Measurements from ENCODE around the gene CEACAM21.

CEACAM21 gene

GRCh38 chr19:41617941-41618730 lies 42.2 kb downstream of the CEACAM21 start:
- no peaks in the 10 kb centered on the region for H3K9me3 ChIP-seq (ENCODE audit: control insufficient read depth, insufficient read depth, low read depth, low read length)
- CTCF ChIA-PET = interaction anchor here (2.2 kb wide), 1 partner anchor 23 kb away, joined by 10 read pairs; no protein-coding TSS in a partner anchor
- POLR2A ChIA-PET = no interaction called here
- H3K27ac ChIP-seq (ENCODE audit: extremely low read depth, low read depth, low read length) = no peak overlapping the region
- TF ChIP-seq SALL2 (tag by site-specific recombination; IDR thresholded peaks at IDR 0.05; ENCODE audit: borderline replicate concordance) = no peak
- TF ChIP-seq ZFP41 (tag by site-specific recombination; IDR thresholded peaks at IDR 0.05; ENCODE audit: borderline replicate concordance) = no peak
- TF ChIP-seq ZNF404 (tag by site-specific recombination; IDR thresholded peaks at IDR 0.05) = no peak
- no peak for TF ChIP-seq SCRT1 (tag by site-specific recombination; IDR thresholded peaks at IDR 0.05; ENCODE audit: borderline replicate concordance)
- TF ChIP-seq ZNF19 (tag by site-specific recombination; IDR thresholded peaks at IDR 0.05; ENCODE audit: low read depth) = no peak
- TF ChIP-seq ZFHX2 (tag by site-specific recombination; conservative IDR thresholded peaks at IDR 0.05) = no peak
- no peak for TF ChIP-seq ZNF544 (tag by site-specific recombination; IDR thresholded peaks at IDR 0.05)
- no peak for TF ChIP-seq ZNF660 (tag by site-specific recombination; IDR thresholded peaks at IDR 0.05)
- no peaks in the 10 kb centered on the region for H3K36me3 ChIP-seq (ENCODE audit: control insufficient read depth in 2 of 2, insufficient read depth in 1 of 2, low read length in 2 of 2)
- H3K4me1 ChIP-seq (ENCODE audit: control insufficient read depth, insufficient read depth, low read length) = no peaks in the 10 kb centered on the region
- H3K4me3 ChIP-seq (ENCODE audit: low read depth, low read length) = no peak overlapping the region

GRCh38 chr19:41619018-41619556 lies 43.1 kb downstream of the CEACAM21 start:
- Histone ChIP-seq H3K36me3 (ENCODE audit: control insufficient read depth in 2 of 2, insufficient read depth in 1 of 2, low read length in 2 of 2) (no peaks in the 10 kb centered on the region), H3K4me1 (ENCODE audit: control insufficient read depth, insufficient read depth, low read length) (no peaks in the 10 kb centered on the region), H3K9me3 (ENCODE audit: control insufficient read depth, insufficient read depth, low read depth, low read length) (no peaks in the 10 kb centered on the region), H3K27ac (ENCODE audit: extremely low read depth, low read depth, low read length) (no peak overlapping the region), H3K4me3 (ENCODE audit: low read depth, low read length) (no peak overlapping the region)
- ChIA-PET CTCF (interaction anchor here (0.6 kb wide), 1 partner anchor 31 kb away, joined by 3 read pairs; no protein-coding TSS in a partner anchor), POLR2A (no interaction called here)
- TF ChIP-seq ZNF16 (tag by site-specific recombination; IDR thresholded peaks at IDR 0.05; ENCODE audit: low read depth) (no peak), INSM2 (tag by site-specific recombination; IDR thresholded peaks at IDR 0.05) (no peak), ZNF211 (tag by site-specific recombination; IDR thresholded peaks at IDR 0.05; ENCODE audit: low read depth) (no peak), PRDM6 (tag by site-specific recombination; IDR thresholded peaks at IDR 0.05) (no peak), ZNF658 (tag by site-specific recombination; IDR thresholded peaks at IDR 0.05) (no peak), ZNF514 (tag by site-specific recombination; IDR thresholded peaks at IDR 0.05) (no peak)

GRCh38 chr19:41620171-41620570 lies 44.2 kb downstream of the CEACAM21 start:
- CTCF ChIA-PET = no interaction called here

More at GRCh38 chr19:41620171-41620570, 44.2 kb downstream of the CEACAM21 start:
- Histone ChIP-seq H3K4me3 (ENCODE audit: low read depth, low read length) (no peak overlapping the region), H3K4me1 (ENCODE audit: control insufficient read depth, insufficient read depth, low read length) (no peaks in the 10 kb centered on the region), H3K9me3 (ENCODE audit: control insufficient read depth, insufficient read depth, low read depth, low read length) (no peaks in the 10 kb centered on the region), H3K27ac (ENCODE audit: extremely low read depth, low read depth, low read length) (no peak overlapping the region), H3K36me3 (ENCODE audit: control insufficient read depth in 2 of 2, insufficient read depth in 1 of 2, low read length in 2 of 2) (no peaks in the 10 kb centered on the region)
- POLR2A ChIA-PET = no interaction called here
- no peak for TF ChIP-seq HOXC10 (CRISPR knock-in tag; IDR thresholded peaks at IDR 0.05)

Data from HEK293 (cell line).